ENCODE data around the gene CLEC11A.

Gene CLEC11A

GRCh38 chr19:50703915-50704796, 19.0 kb upstream of the CLEC11A start:
- DNase-seq (ENCODE audit: low read depth): no peak

- peak; percentile 84 for DNase-seq (ENCODE audit: low read depth)
Measured at GRCh38 chr19:50705422-50706019, 17.6 kb upstream of the CLEC11A start.

DNA sequence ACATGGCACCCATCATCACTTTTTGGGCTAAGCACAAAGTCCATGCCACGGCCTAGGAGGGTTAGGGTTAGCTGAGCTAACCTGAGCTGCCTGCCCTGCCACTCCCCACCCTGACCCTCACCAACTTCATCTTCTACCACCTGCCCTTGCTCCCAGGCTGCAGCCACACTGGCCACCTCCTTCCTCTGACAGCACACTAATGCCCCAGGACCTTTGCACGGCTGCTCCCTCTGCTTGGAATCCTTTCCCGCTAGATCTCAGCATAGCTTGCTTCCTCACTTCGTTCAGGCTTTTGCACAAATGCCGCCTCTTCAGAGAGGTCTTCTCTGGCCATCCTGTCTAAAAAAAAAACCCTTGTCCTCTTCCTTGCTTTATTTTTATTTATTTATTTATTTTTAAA, 16.8 kb upstream of the CLEC11A start:
- no peak for DNase-seq (ENCODE audit: low read depth)

GRCh38 chr19:50708179-50708879, 14.8 kb upstream of the CLEC11A start:
- no peak for DNase-seq (ENCODE audit: low read depth)

DNA sequence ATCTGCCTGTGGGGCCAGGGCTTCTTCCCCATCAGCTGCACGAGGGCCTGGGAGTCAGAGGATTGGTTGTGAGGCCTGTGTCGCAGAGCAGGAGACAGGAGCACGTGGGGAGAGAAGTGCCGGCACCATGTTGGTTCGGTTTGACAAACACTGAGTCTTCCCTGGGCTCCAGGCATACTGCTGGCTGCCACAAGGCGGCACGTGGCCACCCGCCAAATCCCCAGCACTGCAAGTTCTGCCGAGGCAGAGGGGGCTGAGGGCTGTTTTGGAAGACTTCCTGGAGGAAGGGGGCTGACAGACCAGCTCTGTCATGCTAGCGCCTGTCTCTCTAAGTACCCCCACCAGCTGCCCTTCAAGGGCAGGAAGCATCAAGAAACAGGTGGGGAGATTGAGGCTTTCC, 13.1 kb upstream of the CLEC11A start:
- no peak for DNase-seq (ENCODE audit: low read depth)

- DNase-seq (ENCODE audit: low read depth): no peak
Measured at GRCh38 chr19:50710612-50711011, 12.6 kb upstream of the CLEC11A start.

DNA sequence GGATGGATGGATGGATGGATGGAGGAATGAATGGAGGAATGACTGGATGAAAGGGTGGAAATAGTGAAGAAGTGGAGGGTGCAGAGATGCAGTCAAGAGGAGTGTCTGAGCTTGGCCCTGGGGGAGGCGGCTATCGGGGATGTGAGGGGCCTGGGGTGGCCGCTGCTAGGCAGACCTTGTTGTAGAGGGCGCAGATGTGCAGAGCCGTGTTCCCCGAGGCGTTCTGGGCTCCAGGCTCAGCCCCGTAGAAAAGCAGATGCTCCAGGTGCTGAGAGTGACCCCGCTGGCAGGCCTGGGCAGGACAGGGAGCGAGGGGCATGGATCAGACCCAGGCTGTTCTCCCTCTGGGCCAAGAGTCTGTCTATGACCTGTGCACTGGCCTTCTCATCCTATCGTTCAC, 12.0 kb upstream of the CLEC11A start:
- no peak for DNase-seq (ENCODE audit: low read depth)

DNA sequence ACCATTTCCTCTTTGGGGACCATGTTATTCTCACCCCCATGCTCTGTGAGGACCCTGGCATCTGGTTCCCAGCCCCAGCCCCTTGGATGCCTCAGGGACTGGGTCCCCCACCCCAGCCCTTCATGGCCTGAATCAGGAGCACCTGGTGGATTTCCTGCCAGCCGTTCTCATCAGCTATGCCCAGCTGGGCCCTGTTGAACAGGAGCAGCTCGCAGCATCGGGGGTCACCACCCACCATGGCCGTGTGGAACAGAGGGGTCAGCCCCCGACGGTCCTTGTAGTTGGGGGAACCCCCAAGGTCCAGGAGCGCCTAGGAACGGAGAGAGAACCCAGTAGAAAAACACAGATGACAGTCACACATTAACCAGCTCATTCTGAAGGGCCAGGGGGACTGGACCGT, 11.4 kb upstream of the CLEC11A start:
- no peak for DNase-seq (ENCODE audit: low read depth)

GRCh38 chr19:50712833-50713232, 10.3 kb upstream of the CLEC11A start:
- DNase-seq (ENCODE audit: low read depth): no peak

DNA sequence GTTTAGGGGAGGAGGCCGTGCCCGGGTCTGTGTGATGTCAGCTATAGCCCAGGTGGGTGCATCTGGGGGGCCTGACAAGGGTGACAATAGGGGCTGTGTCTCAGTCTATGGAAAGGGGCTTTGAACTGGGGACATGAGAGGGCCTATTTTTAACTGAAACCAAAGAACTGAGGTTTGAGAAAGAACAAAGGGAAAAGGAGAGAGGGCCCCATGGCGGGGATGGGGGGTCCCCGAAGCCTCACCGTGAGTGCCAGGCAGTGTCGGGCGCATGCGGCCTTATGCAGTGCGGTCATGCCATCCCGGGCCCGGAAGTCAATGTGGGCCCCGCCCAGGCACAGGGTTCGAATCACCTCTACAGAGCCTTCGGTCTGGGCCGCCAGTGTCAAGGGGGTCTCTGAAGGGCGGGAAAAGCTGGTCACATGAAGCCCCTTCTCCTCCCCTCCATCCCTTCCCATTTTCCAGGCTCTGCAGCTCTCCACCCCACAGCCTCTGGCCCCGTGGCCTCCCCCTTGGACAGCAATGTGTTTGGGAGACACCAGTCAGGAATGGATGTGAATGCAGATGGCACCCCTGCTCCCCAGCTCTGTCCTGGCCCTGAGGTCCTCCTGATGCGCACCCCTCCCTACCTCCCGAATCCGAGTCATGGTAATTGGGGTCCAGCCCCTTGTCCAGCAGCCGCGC, 9.5 kb upstream of the CLEC11A start:
- no peak for DNase-seq (ENCODE audit: low read depth)

DNA sequence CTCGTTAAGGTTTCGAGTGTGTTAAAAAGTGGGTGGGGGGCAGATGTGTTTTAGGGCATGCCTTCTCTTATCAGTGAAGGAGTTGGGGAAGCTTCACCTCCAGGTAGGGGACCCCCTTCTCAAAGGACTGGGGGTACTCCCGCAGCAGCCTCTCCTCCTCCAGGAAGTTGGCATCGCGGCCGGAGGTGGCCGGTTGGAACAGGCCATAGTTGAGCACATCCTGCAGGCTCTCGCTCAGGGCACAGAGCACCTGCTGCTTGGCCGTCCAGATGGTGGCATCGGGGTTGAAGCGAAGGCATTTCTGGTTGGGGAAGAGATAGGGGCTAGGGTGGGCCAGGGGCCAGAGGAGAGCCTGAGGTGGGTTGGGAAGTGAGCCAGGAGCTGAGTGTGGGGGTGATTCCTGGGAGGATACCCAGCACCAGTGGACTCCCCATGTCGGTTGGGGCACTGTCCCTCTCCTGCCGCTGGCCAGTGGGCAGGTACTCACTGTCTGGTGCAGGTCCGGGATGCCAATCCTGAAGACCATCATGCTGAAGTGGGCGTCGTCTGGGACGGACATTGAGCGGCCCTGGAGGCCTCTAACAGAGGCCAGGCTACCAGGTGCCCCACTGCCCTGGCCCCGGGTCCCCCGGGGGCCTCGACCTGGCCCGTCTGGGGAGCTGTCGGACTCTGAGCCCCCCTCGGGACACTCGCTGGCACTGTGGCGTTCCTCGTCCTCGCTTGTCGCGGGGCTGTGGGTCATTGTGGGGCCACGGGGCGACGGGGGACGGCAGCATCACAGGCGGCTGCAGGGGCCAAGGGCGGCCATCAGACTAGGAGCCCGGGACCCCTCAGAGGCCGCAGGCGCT, 6.8 kb upstream of the CLEC11A start:
- no peak for DNase-seq (ENCODE audit: low read depth)

- DNase-seq (ENCODE audit: low read depth): no peak
Measured at GRCh38 chr19:50717026-50717723, 6.0 kb upstream of the CLEC11A start.

GRCh38 chr19:50717891-50718254, 5.3 kb upstream of the CLEC11A start:
- DNase-seq (ENCODE audit: low read depth): no peak

GRCh38 chr19:50718255-50719118, 4.7 kb upstream of the CLEC11A start:
- no peak for DNase-seq (ENCODE audit: low read depth)

DNA sequence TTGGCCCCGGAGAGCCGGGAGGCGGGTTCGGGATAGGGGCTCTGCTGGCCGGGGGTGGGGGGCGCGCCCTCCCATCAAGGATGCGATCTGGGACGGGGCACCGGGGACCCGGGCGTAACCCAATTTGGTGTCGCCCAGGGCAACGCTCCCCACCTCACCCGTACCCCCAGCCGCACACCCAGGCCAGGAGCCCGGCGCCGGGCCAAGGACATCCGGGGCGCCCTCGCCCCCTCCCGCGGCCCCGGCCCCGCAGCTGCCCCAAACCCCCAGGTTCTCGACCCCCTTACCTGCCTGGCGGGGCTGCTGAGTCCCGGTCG, 4.1 kb upstream of the CLEC11A start:
- no peak for DNase-seq (ENCODE audit: low read depth)

GRCh38 chr19:50719566-50719965, 3.6 kb upstream of the CLEC11A start, which contains the start of gene SHANK1:
Gene SHANK1 (minus strand): TSS chr19:50719802. CDS start chr19:50716919, 2,883 bp downstream.
- no peak for DNase-seq (ENCODE audit: low read depth)

DNA sequence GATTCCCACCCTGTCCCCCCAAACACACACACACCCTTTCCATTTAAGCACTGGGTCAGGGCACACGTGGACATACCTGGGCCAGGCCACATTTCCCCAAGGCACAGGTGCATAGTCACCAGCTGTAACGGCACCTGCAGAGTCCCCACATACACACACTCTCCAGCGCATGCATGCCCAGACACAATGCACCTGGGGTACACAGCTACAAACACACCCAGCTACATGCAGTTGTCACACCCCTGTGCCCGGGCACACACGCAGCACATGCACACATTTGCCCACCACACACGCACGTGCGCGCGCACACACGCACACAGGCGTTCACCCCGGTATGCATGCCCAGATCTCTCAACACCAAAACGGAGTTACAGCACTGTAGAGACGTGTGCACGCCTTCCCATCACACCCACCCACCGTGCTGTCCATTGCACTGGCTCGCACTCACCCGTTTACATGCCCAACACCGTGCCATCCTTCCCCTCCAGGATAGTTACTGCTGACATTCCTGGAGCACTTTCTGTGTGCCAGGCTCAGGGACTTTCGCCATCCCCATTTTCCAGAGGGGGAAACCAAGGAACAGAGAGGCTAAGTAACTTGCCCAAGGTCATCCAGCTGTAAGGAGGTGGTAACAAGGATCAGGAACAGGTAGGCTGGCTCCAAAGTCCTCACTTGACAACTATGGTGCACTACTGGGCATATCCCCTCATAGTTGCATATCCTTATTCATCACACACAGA, 2.8 kb upstream of the CLEC11A start:
- DNase-seq (ENCODE audit: low read depth): no peak

GRCh38 chr19:50720921-50721381, 2.2 kb upstream of the CLEC11A start:
- peak; percentile 34 for DNase-seq (ENCODE audit: low read depth)

DNA sequence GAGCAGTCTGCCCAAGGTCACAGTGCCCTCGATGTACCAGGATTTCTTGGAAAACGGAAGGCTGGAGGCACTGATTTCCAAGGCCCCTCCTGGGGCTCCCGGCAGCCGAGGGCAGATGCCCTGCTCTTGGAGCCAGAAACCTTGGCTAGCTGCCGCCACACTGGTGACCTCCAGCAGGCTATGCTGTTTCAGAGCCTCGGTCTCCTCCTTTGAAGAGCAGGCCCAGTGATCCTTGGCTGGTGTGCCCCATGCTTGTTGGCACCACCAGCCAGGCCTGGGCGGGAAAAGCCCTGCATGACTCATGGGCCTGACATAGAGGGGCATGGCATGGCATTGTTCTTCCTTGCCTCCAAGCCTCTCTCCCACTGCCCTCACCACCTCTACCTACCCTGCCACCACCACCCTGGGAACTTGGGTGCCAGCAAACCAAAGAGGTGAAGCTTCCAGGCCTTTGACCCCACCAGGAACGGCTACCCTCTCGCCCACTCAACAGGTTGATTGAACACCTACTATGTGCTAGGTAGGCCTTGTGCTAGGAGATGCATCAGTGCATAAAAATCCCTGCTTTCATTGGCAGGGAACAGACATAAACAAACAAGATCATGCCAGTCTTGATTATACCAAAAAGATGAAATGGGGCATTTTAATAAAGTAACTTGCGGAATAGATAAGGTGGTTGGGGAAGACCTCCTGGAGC, 1.6 kb upstream of the CLEC11A start:
- DNase-seq (ENCODE audit: low read depth): no peak

Data from HS-5 (cell line).